ENCODE data around the gene PPP1R3F.

DNA sequence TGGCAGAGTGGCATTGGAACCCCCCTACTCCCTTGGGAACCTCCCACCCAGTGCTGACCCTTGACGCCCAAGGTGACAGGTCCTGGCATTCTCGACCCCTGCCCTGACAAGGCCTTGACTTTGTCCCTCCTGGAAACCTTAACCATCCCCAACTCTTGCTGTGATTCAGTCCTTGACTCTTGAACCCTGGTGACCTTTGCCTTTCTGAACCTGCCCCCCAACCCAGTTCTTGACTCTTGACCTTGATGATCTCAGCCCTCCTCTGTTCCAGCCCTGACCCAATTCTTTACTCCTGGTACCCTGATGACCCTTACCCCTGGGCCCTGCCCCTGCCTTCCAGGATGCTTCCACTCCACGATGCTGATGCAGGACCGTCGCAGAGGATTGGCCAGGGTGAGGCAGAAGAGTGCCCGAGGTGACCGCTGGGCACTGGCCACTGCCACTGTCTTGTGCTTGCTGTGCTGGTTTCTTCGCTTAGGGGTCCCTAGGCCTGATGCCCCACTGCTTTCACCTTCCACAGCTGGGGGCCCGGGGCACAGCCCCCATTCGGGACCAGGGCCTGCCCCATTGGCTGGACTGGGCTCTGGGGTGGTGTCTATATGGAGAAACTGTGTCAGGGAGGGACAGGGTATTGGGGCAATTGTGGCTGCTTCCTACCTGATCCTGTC is 38.1 kb upstream of the PPP1R3F start:
- no peak for TF ChIP-seq POLR2A (IDR thresholded peaks at IDR 0.05)
- no peak for TF ChIP-seq CTCF (IDR thresholded peaks at IDR 0.05)
